OCI-LY3 (cell line): ENCODE data around the gene NLRP14.

Experiments used
- CTCF ChIP-seq: fragments of 200-600, 300-600 bp; sonication (generic); IDR thresholded peaks from 2 replicates; pipeline ENCODE4 v1.5.1; 2014; ENCODE audit warnings: antibody characterized with exemption, low read length, low read depth
- EZH2phosphoT487 ChIP-seq: fragments of 200-600 bp; shearing (Covaris generic); IDR thresholded peaks from 2 replicates; pipeline ENCODE4 v1.6.1; 2018; ENCODE audit warnings: antibody characterized with exemption, mixed run types, low read depth

GRCh38 chr11:7077101-7077500 is 56.8 kb downstream of the NLRP14 start:
- TF ChIP-seq CTCF, result no peak
- TF ChIP-seq EZH2phosphoT487, result no peak
